H1 (cell line): ENCODE measurements around the gene ANKRD36.

ENCODE experiments used
- CBX8 ChIP-seq: fragments of 300-800, 300-1000 bp; sonication (generic); IDR thresholded peaks from 2 replicates; pipeline ENCODE4 v1.7.1; 2016; ENCODE audit warnings: low read depth, low read length, borderline replicate concordance
- CHD2 ChIP-seq: IDR thresholded peaks from 2 replicates; pipeline ENCODE4 v1.6.1; 2012; ENCODE audit warnings: low read length, improper control_type of control experiment
- EP300 ChIP-seq, 2 experiments: IDR thresholded peaks; 1 replicate in 1 of 2; 2 replicates in 1 of 2; pipeline ENCODE4 v1.6.1; 2011 to 2012; ENCODE audit warnings: low read depth in 2 of 2, low read length in 2 of 2, mild to moderate bottlenecking in 2 of 2, borderline replicate concordance in 1 of 2, inconsistent platforms in 1 of 2, moderate library complexity in 1 of 2
- HDAC6 ChIP-seq: IDR thresholded peaks from one replicate; pipeline ENCODE4 v1.7.1; 2012; ENCODE audit warnings: low read depth, mild to moderate bottlenecking, inconsistent platforms, low read length, moderate library complexity
- POLR2A ChIP-seq, 2 experiments: IDR thresholded peaks; 1 replicate in 1 of 2; 2 replicates in 1 of 2; pipeline ENCODE4 v1.6.1; 2011; ENCODE audit warnings: low read depth in 2 of 2, low read length in 2 of 2, mild to moderate bottlenecking in 2 of 2; ENCODE audit errors: control extremely low read depth in 1 of 2
- POLR2AphosphoS5 ChIP-seq: IDR thresholded peaks from 2 replicates; pipeline ENCODE4 v1.6.1; 2011; ENCODE audit warnings: low read depth, low read length
- SIX5 ChIP-seq: IDR thresholded peaks from 2 replicates; pipeline ENCODE4 v1.6.1; 2011; ENCODE audit warnings: mild to moderate bottlenecking, low read depth, low read length
- SP4 ChIP-seq: IDR thresholded peaks from 2 replicates; pipeline ENCODE4 v1.6.1; 2012; ENCODE audit warnings: low read length, inconsistent platforms
- SRF ChIP-seq: IDR thresholded peaks from 2 replicates; pipeline ENCODE4 v1.6.1; 2011; ENCODE audit warnings: mild to moderate bottlenecking, low read depth, low read length, moderate library complexity
- YY1 ChIP-seq: IDR thresholded peaks from 2 replicates; pipeline ENCODE4 v1.6.1; 2011; ENCODE audit warnings: low read depth, mild to moderate bottlenecking, low read length
- TF ChIP-seq, protein P1 (sequence below), 3 experiments: IDR thresholded peaks; 1 replicate in 2 of 3; 2 replicates in 1 of 3; pipeline versions ENCODE4 v1.5.1 to v1.6.1; 2011; ENCODE audit warnings: low read length in 3 of 3, mild to moderate bottlenecking in 3 of 3, inconsistent platforms in 2 of 3, low read depth in 1 of 3, moderate library complexity in 1 of 3; ENCODE audit not compliant: insufficient read depth in 1 of 3; ENCODE audit errors: control extremely low read depth in 1 of 3
- TF ChIP-seq, protein P2 (sequence below): IDR thresholded peaks from 2 replicates; pipeline ENCODE4 v1.6.1; 2012; ENCODE audit warnings: inconsistent platforms
- TF ChIP-seq, protein P3 (sequence below): IDR thresholded peaks from 2 replicates; pipeline ENCODE4 v1.6.1; 2011; ENCODE audit warnings: low read depth, mild to moderate bottlenecking, low read length; ENCODE audit not compliant: insufficient read depth

DNA sequence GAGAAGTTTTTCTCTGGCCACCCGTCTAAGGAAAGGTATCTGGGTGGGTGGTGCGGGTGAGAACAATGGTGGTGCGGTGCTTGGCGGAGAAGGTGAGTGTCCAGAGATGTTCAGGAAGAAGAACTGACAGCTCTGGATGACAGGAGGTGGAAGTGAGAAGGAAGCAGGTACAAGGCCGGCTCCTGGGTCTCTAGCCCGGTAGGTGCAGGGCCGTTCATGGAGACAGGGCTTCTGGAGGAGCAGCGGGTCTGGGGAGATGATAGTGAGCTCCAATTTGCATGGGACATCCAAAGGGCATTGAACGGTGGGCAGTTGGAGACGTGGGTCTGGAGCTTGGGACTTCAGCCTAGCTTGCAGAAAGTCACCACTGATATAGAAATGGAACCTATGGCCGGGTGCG is 17.3 kb upstream of the ANKRD36 start:
- TF ChIP-seq, protein P1, sequence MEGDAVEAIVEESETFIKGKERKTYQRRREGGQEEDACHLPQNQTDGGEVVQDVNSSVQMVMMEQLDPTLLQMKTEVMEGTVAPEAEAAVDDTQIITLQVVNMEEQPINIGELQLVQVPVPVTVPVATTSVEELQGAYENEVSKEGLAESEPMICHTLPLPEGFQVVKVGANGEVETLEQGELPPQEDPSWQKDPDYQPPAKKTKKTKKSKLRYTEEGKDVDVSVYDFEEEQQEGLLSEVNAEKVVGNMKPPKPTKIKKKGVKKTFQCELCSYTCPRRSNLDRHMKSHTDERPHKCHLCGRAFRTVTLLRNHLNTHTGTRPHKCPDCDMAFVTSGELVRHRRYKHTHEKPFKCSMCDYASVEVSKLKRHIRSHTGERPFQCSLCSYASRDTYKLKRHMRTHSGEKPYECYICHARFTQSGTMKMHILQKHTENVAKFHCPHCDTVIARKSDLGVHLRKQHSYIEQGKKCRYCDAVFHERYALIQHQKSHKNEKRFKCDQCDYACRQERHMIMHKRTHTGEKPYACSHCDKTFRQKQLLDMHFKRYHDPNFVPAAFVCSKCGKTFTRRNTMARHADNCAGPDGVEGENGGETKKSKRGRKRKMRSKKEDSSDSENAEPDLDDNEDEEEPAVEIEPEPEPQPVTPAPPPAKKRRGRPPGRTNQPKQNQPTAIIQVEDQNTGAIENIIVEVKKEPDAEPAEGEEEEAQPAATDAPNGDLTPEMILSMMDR (IDR thresholded peaks at IDR 0.05; ENCODE audit: control extremely low read depth in 1 of 3, insufficient read depth in 1 of 3, low read depth in 1 of 3, low read length in 3 of 3), result no peak
- TF ChIP-seq POLR2AphosphoS5 (no peak), EP300 (IDR thresholded peaks at IDR 0.05; ENCODE audit: borderline replicate concordance in 1 of 2, low read depth in 2 of 2, low read length in 2 of 2) (no peak), SIX5 (no peak), POLR2A (IDR thresholded peaks at IDR 0.05; ENCODE audit: control extremely low read depth in 1 of 2, low read depth in 2 of 2, low read length in 2 of 2) (no peak), HDAC6 (no peak), SP4 (no peak), SRF (no peak), CBX8 (no peak), YY1 (no peak), CHD2 (no peak)
- TF ChIP-seq, protein P2, sequence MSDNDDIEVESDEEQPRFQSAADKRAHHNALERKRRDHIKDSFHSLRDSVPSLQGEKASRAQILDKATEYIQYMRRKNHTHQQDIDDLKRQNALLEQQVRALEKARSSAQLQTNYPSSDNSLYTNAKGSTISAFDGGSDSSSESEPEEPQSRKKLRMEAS, result no peak
- TF ChIP-seq, protein P3, sequence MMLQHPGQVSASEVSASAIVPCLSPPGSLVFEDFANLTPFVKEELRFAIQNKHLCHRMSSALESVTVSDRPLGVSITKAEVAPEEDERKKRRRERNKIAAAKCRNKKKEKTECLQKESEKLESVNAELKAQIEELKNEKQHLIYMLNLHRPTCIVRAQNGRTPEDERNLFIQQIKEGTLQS, result no peak
